ENCODE measurements around the gene ABHD17B. TPM values are rescaled to one million over a fixed set of nuclear protein-coding genes. Genes with fewer than 3 reads are reported as not detected.
"Not testable (repeated sequence)": the region's sequence is repeated elsewhere in the genome, so short reads cannot be mapped to it uniquely, and the experiment has no call there.

The ABHD17B gene
- total RNA-seq, 1 donor from 2014 or later = 22.3 TPM

GRCh38 chr9:71915495-71915894, 4.5 kb upstream of the ABHD17B start:
- no peak for DNase-seq (ENCODE audit: low spot score)

GRCh38 chr9:71911908-71912335, 929 bp upstream of the ABHD17B start:
- no peak for DNase-seq (ENCODE audit: low spot score)

- no peak for DNase-seq (ENCODE audit: low spot score)
Observed at GRCh38 chr9:71910650-71911060, 338 bp downstream of the ABHD17B start.

- DNase-seq (ENCODE audit: low spot score) = peak; percentile 62
Observed at GRCh38 chr9:71909887-71910649, 925 bp downstream of the ABHD17B start.

- no peak for DNase-seq (ENCODE audit: low spot score)
Observed at GRCh38 chr9:71908825-71909224, 2.2 kb downstream of the ABHD17B start.

- no peak for DNase-seq (ENCODE audit: low spot score)
Observed at GRCh38 chr9:71904076-71904475, 6.9 kb downstream of the ABHD17B start.

- no peak for DNase-seq (ENCODE audit: low spot score)
Observed at GRCh38 chr9:71901695-71902597, 9.0 kb downstream of the ABHD17B start.

GRCh38 chr9:71898756-71899155, 12.2 kb downstream of the ABHD17B start:
- DNase-seq (ENCODE audit: low spot score) = not testable (repeated sequence)

GRCh38 chr9:71897577-71897976, 13.4 kb downstream of the ABHD17B start:
- no peak for DNase-seq (ENCODE audit: low spot score)

GRCh38 chr9:71896761-71897160, 14.2 kb downstream of the ABHD17B start:
- no peak for DNase-seq (ENCODE audit: low spot score)

- DNase-seq (ENCODE audit: low spot score) = no peak
Observed at GRCh38 chr9:71895955-71896354, 15.0 kb downstream of the ABHD17B start.

- DNase-seq (ENCODE audit: low spot score) = no peak
Observed at GRCh38 chr9:71895117-71895516, 15.9 kb downstream of the ABHD17B start.

GRCh38 chr9:71891557-71892189, 19.3 kb downstream of the ABHD17B start:
- DNase-seq (ENCODE audit: low spot score) = no peak

GRCh38 chr9:71890042-71890679, 20.8 kb downstream of the ABHD17B start:
- no peak for DNase-seq (ENCODE audit: low spot score)

GRCh38 chr9:71887362-71887761, 23.6 kb downstream of the ABHD17B start:
- DNase-seq (ENCODE audit: low spot score) = no peak

- DNase-seq (ENCODE audit: low spot score) = no peak
Observed at GRCh38 chr9:71886541-71886940, 24.5 kb downstream of the ABHD17B start.

GRCh38 chr9:71886015-71886414, 25.0 kb downstream of the ABHD17B start:
- no peak for DNase-seq (ENCODE audit: low spot score)

GRCh38 chr9:71885467-71885866, 25.5 kb downstream of the ABHD17B start:
- DNase-seq (ENCODE audit: low spot score) = no peak

GRCh38 chr9:71884005-71884404, 27.0 kb downstream of the ABHD17B start:
- DNase-seq (ENCODE audit: low spot score) = no peak

- DNase-seq (ENCODE audit: low spot score) = no peak
Observed at GRCh38 chr9:71879644-71880174, 31.3 kb downstream of the ABHD17B start.

All from ureter (tissue), 1 donor.